Neuron (in vitro differentiated cells): Measurements from ENCODE around the gene GALNT13.
"Not testable (repeated sequence)": the region's sequence is repeated elsewhere in the genome, so short reads cannot be mapped to it uniquely, and the experiment has no call there.

ENCODE experiments used
- H2AFZ ChIP-seq: one replicate; pipeline ENCODE4 v1.6.1; 2013; ENCODE audit warnings: low read depth, mild to moderate bottlenecking, inconsistent platforms, low read length, moderate library complexity
- H3K27me3 ChIP-seq: one replicate; pipeline ENCODE4 v1.6.1; 2013; ENCODE audit warnings: low read length; ENCODE audit not compliant: insufficient read depth
- H3K36me3 ChIP-seq: one replicate; pipeline ENCODE4 v1.6.1; 2013; ENCODE audit warnings: low read length; ENCODE audit not compliant: insufficient read depth
- H3K4me1 ChIP-seq: one replicate; pipeline ENCODE4 v1.6.1; 2013; ENCODE audit warnings: low read length; ENCODE audit not compliant: insufficient read depth
- H3K4me3 ChIP-seq: 2 replicates; pipeline ENCODE4 v1.5.1; 2013; ENCODE audit warnings: mild to moderate bottlenecking, low read length, moderate library complexity
- H3K9me3 ChIP-seq: one replicate; pipeline ENCODE4 v1.6.1; 2013; ENCODE audit warnings: low read length

The GALNT13 gene

GRCh38 chr2:154446324-154446723 lies 574.6 kb downstream of the GALNT13 start:
- Histone ChIP-seq H3K9me3 (no peaks in the 10 kb centered on the region), H3K27me3 (no peaks in the 10 kb centered on the region), H3K4me3 (no peak overlapping the region), H3K4me1 (no peaks in the 10 kb centered on the region), H2AFZ (no peak overlapping the region), H3K36me3 (no peaks in the 10 kb centered on the region)

GRCh38 chr2:154447727-154448418 lies 576.2 kb downstream of the GALNT13 start:
- Histone ChIP-seq H3K36me3 (no peaks in the 10 kb centered on the region), H3K9me3 (no peaks in the 10 kb centered on the region), H2AFZ (no peak overlapping the region), H3K27me3 (no peaks in the 10 kb centered on the region), H3K4me1 (no peaks in the 10 kb centered on the region), H3K4me3 (no peak overlapping the region)

DNA sequence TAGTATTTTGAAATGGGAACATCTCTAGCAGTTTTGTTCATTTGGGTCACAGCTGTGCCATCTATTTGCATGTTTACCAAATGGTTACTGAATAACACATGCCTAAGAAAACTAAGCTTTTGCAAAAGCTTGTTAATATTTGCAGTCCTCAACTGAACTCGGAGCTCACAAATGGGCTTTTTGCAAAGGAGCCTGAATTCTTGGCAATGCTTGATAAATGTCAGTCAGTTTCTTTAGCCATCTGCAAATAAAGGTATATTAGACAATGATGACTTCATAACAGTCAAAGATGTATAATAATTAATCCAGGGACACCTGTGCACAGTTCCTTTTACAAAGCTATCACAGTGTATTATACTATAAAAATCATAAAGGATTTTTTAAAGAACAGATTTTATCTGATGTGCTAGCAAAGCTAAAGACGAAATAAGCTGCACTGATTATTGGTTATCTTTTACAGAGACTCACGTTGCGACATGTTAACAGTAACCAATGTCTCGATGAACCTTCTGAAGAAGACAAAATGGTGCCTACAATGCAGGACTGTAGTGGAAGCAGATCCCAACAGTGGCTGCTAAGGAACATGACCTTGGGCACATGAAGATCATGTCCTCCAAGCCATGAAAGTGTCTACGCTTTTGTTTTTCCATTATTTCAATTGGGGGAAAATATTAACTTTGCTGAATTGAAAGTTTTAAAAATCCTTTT lies 578.4 kb downstream of the GALNT13 start:
- Histone ChIP-seq H3K4me1 (no peaks in the 10 kb centered on the region), H2AFZ (no peak overlapping the region)

GRCh38 chr2:154452471-154452870 lies 580.7 kb downstream of the GALNT13 start:
- Histone ChIP-seq H3K36me3 (no peaks in the 10 kb centered on the region), H3K9me3 (no peaks in the 10 kb centered on the region), H3K4me1 (no peaks in the 10 kb centered on the region), H3K27me3 (no peaks in the 10 kb centered on the region), H2AFZ (no peak overlapping the region), H3K4me3 (no peak overlapping the region)

More for the DNA sequence above, 578.4 kb downstream of the GALNT13 start:
- Histone ChIP-seq H3K9me3 (no peaks in the 10 kb centered on the region), H3K4me3 (no peak overlapping the region), H3K36me3 (no peaks in the 10 kb centered on the region), H3K27me3 (no peaks in the 10 kb centered on the region)

DNA sequence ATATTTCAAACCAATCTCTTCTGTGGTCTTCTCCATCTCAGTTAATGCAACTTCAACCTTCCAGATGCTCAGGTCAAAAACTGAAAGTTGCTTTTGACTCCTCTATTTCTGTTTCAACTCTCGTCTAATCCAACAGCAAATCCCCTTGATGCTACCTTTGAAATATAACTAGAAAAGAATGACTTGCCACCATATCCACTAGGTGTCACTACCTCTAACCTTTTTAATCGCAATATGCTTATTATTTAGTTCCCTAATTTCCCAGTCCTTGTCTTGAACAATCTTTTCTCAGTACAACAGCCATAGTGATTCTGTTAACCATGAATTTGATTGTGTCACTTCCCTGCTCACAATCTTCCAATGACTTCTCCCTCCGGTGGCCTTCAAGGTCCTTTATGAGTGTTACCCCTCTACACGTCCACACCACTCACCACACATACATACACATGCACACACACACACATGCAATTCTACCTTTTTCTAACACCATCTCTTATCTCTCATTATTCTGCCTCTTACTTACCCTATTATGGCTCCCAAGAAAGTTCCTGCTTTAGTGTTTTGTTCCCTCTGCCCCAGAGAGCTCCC lies 581.3 kb downstream of the GALNT13 start:
- Histone ChIP-seq H3K4me1 (no peaks in the 10 kb centered on the region), H3K36me3 (no peaks in the 10 kb centered on the region), H2AFZ (no peak overlapping the region), H3K4me3 (no peak overlapping the region), H3K27me3 (no peaks in the 10 kb centered on the region), H3K9me3 (no peaks in the 10 kb centered on the region)

GRCh38 chr2:154455166-154455565 lies 583.4 kb downstream of the GALNT13 start:
- Histone ChIP-seq H3K4me3 (no peak overlapping the region), H3K9me3 (no peaks in the 10 kb centered on the region), H3K36me3 (no peaks in the 10 kb centered on the region), H2AFZ (no peak overlapping the region), H3K4me1 (no peaks in the 10 kb centered on the region), H3K27me3 (no peaks in the 10 kb centered on the region)

DNA sequence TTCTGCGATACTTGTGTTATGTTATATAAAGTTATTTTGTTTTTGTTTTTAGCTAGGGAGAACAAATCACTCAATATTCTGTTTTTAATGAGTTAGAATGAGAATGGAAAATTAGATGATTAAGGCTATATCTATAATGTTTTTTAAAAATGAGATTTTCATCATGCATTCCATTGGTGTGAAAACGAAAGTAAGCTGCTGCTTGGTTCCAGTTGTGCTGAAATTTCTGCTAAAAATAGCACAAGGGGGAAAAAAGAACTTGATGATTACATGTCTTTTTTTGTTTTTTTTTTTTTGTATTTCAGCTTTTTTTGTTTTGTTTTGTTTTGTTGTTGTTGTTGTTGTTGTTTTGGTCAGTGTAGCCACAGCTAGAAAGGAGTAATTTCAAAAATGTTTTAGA lies 584.1 kb downstream of the GALNT13 start:
- no peak overlapping the region for H2AFZ ChIP-seq
- H3K9me3 ChIP-seq = no peaks in the 10 kb centered on the region
- no peaks in the 10 kb centered on the region for H3K4me1 ChIP-seq
- no peaks in the 10 kb centered on the region for H3K27me3 ChIP-seq
- no peaks in the 10 kb centered on the region for H3K36me3 ChIP-seq
- H3K4me3 ChIP-seq = no peak overlapping the region

DNA sequence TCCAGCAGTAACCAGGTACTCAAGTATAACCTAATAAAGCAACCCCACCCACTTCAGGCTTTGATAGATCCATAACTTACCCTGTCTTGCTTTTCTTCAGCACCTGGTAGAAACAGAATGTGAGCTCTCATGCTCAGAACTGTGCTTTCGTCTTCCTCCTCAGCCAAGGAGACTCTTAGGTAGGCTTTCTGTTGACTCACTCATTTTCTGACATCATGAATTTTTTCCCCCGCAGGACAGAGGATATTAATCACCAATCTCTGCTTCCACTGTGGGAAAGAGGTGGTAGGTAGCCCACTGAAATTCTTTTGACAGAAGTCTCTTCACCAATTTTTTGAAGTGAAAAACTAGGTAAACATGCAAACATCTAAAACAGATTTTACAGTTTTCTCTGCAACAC lies 585.6 kb downstream of the GALNT13 start:
- Histone ChIP-seq H3K36me3 (no peaks in the 10 kb centered on the region), H3K9me3 (no peaks in the 10 kb centered on the region)

GRCh38 chr2:154459286-154459685 lies 587.6 kb downstream of the GALNT13 start:
- Histone ChIP-seq H2AFZ (no peak overlapping the region), H3K27me3 (no peaks in the 10 kb centered on the region), H3K36me3 (no peaks in the 10 kb centered on the region), H3K9me3 (no peaks in the 10 kb centered on the region), H3K4me3 (no peak overlapping the region), H3K4me1 (no peaks in the 10 kb centered on the region)

More for the DNA sequence above, 585.6 kb downstream of the GALNT13 start:
- H3K27me3 ChIP-seq = no peaks in the 10 kb centered on the region
- no peaks in the 10 kb centered on the region for H3K4me1 ChIP-seq
- H2AFZ ChIP-seq = no peak overlapping the region
- H3K4me3 ChIP-seq = no peak overlapping the region

DNA sequence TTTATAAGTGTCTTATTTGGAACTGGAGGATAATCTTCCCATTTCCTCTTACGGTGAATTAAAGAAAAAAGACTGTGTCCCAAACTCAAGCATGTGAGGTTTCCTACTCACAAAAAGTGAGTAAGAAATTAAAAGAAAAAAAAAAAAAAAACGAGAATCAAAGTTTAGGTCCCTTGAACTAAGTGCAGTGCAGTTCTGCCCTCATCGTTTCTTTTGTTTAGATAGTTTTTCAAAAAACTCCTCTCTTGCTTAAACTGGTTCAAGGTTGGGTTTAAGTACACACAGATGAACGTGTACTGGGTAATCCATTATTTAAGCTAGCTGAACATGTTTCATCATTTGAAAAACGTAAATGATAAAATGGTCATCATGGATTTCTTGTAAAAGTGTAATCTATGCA lies 590.9 kb downstream of the GALNT13 start:
- no peaks in the 10 kb centered on the region for H3K27me3 ChIP-seq
- no peaks in the 10 kb centered on the region for H3K9me3 ChIP-seq
- H3K36me3 ChIP-seq = no peaks in the 10 kb centered on the region

DNA sequence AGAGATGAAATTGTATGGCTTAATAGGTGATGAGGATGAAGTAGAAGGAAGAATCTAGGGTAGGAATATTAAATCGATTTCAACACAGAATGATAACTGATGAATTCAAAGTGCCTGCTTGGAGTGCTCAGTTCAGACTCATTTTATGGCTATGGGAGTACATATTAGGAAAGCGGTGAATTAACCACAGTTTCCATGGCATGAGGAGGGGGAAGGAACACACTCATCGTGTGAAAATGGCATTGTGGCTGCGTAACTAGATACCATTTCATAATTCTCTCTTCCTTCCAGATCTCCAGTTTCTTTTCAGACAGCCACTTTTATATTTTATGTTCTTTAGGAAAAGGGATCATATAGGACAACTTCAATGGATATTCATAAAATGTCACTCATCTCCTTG lies 594.5 kb downstream of the GALNT13 start:
- Histone ChIP-seq H3K9me3 (no peaks in the 10 kb centered on the region), H2AFZ (no peak overlapping the region), H3K27me3 (no peaks in the 10 kb centered on the region), H3K4me1 (no peaks in the 10 kb centered on the region), H3K36me3 (no peaks in the 10 kb centered on the region), H3K4me3 (no peak overlapping the region)

More for the DNA sequence above, 590.9 kb downstream of the GALNT13 start:
- Histone ChIP-seq H3K4me1 (no peaks in the 10 kb centered on the region), H3K4me3 (no peak overlapping the region), H2AFZ (no peak overlapping the region)

GRCh38 chr2:154470376-154470775 lies 598.7 kb downstream of the GALNT13 start:
- H3K36me3 ChIP-seq = no peaks in the 10 kb centered on the region
- no peak overlapping the region for H3K4me3 ChIP-seq
- H3K9me3 ChIP-seq = no peaks in the 10 kb centered on the region
- no peak overlapping the region for H2AFZ ChIP-seq
- H3K4me1 ChIP-seq = no peaks in the 10 kb centered on the region
- H3K27me3 ChIP-seq = no peaks in the 10 kb centered on the region

- not testable (repeated sequence) for H3K27me3 ChIP-seq, H3K4me3 ChIP-seq, H3K36me3 ChIP-seq, H3K4me1 ChIP-seq, H3K9me3 ChIP-seq, H2AFZ ChIP-seq
These were observed 599.8 kb downstream of the GALNT13 start for GRCh38 chr2:154471492-154471891.
